Measurements from ENCODE around the gene TRNT1.

The TRNT1 gene

GRCh38 chr3:3178498-3179328 lies 52.0 kb downstream of the TRNT1 start:
- no peak for TF ChIP-seq CTCF (IDR thresholded peaks at IDR 0.05; ENCODE audit: low read depth, low read length)
- no peak for DNase-seq (ENCODE audit: extremely low read depth, low read depth)

GRCh38 chr3:3179407-3180094 lies 52.8 kb downstream of the TRNT1 start, which contains the start of gene CRBN:
TSS of gene CRBN (minus strand) at chr3:3179691. CDS start at chr3:3179687, 4 bp downstream.
- TF ChIP-seq CTCF (IDR thresholded peaks at IDR 0.05; ENCODE audit: low read depth, low read length) = peak; percentile 79
- peak; percentile 49 for DNase-seq (ENCODE audit: extremely low read depth, low read depth)

- TF ChIP-seq CTCF (IDR thresholded peaks at IDR 0.05; ENCODE audit: low read depth, low read length) = no peak
- no peak for DNase-seq (ENCODE audit: extremely low read depth, low read depth)
These were observed 53.7 kb downstream of the TRNT1 start for GRCh38 chr3:3180456-3180855.

GRCh38 chr3:3184876-3185275 lies 58.1 kb downstream of the TRNT1 start:
- no peak for DNase-seq (ENCODE audit: extremely low read depth, low read depth)
- TF ChIP-seq CTCF (IDR thresholded peaks at IDR 0.05; ENCODE audit: low read depth, low read length) = no peak

- DNase-seq (ENCODE audit: extremely low read depth, low read depth) = no peak
- TF ChIP-seq CTCF (IDR thresholded peaks at IDR 0.05; ENCODE audit: low read depth, low read length) = no peak
These were observed 62.5 kb downstream of the TRNT1 start for GRCh38 chr3:3189102-3189727.

- DNase-seq (ENCODE audit: extremely low read depth, low read depth) = no peak
- no peak for TF ChIP-seq CTCF (IDR thresholded peaks at IDR 0.05; ENCODE audit: low read depth, low read length)
These were observed 63.2 kb downstream of the TRNT1 start for GRCh38 chr3:3189961-3190360.
